Neural crest cell (in vitro differentiated cells): ENCODE measurements around the gene UCHL1. TPM values are rescaled to one million over a fixed set of nuclear protein-coding genes. Genes with fewer than 3 reads are reported as not detected.

Source experiments
- DNase-seq: peaks from one replicate; pipeline ENCODE4 v3.0.0; 2021; ENCODE audit warnings: low read depth, mixed read lengths, low spot score
- H3K27ac Mint-ChIP-seq: one replicate; pipeline ENCODE4 v1.8.0; 2021; ENCODE audit warnings: mild to moderate bottlenecking, mixed read lengths; ENCODE audit not compliant: unreplicated experiment
- H3K27me3 Mint-ChIP-seq: 2 replicates; pipeline ENCODE4 v1.8.0; 2021; ENCODE audit warnings: low read depth, mild to moderate bottlenecking, mixed read lengths
- H3K36me3 Mint-ChIP-seq: 2 replicates; pipeline ENCODE4 v1.8.0; 2021; ENCODE audit warnings: low read depth, mild to moderate bottlenecking, mixed read lengths
- H3K4me1 Mint-ChIP-seq: 2 replicates; pipeline ENCODE4 v1.8.0; 2021; ENCODE audit warnings: mixed read lengths
- H3K4me3 Mint-ChIP-seq: one replicate; pipeline ENCODE4 v1.8.0; 2021; ENCODE audit warnings: mild to moderate bottlenecking, mixed read lengths
- H3K9me3 Mint-ChIP-seq: 2 replicates; pipeline ENCODE4 v1.8.0; 2021; ENCODE audit warnings: mixed read lengths
- CTCF ChIP-seq: fragments of 200-600 bp; sonication (generic); conservative IDR thresholded peaks from 2 replicates; pipeline ENCODE4 v1.5.0; 2021; ENCODE audit warnings: antibody characterized with exemption, mild to moderate bottlenecking
- total RNA-seq: library from RNA; stranded (reverse); gene quantifications from 2 replicates; pipeline ENCODE4 v1.2.1, GENCODE V29; 2021

The UCHL1 gene
- total RNA-seq, 1 donor from 2014 or later, result 285 TPM

- Mint-ChIP-seq H3K9me3 (peaks cover 6% of the 10 kb centered on the region), H3K27ac (no peak overlapping the region), H3K27me3 (no peaks in the 10 kb centered on the region), H3K4me3 (no peak overlapping the region), H3K4me1 (peaks cover 8% of the 10 kb centered on the region), H3K36me3 (no peaks in the 10 kb centered on the region)
- TF ChIP-seq CTCF, result peak; percentile 95
- peak; percentile 53 for DNase-seq
These were observed 24.4 kb downstream of the UCHL1 start for GRCh38 chr4:41281038-41281634.

GRCh38 chr4:41282366-41282765 is 25.6 kb downstream of the UCHL1 start:
- Mint-ChIP-seq H3K4me3 (no peak overlapping the region), H3K27ac (no peak overlapping the region), H3K27me3 (no peaks in the 10 kb centered on the region), H3K9me3 (peaks cover 3% of the 10 kb centered on the region), H3K4me1 (peaks cover 8% of the 10 kb centered on the region), H3K36me3 (no peaks in the 10 kb centered on the region)
- no peak for TF ChIP-seq CTCF
- DNase-seq, result no peak

GRCh38 chr4:41285202-41285863 is 28.6 kb downstream of the UCHL1 start:
- DNase-seq, result no peak

GRCh38 chr4:41285864-41286235 is 29.1 kb downstream of the UCHL1 start:
- no peak overlapping the region for H3K4me3 Mint-ChIP-seq
- H3K36me3 Mint-ChIP-seq, result no peaks in the 10 kb centered on the region
- no peak for TF ChIP-seq CTCF
- H3K9me3 Mint-ChIP-seq, result peaks cover 4% of the 10 kb centered on the region
- no peaks in the 10 kb centered on the region for H3K27me3 Mint-ChIP-seq
- H3K4me1 Mint-ChIP-seq, result peaks cover 8% of the 10 kb centered on the region
- no peak overlapping the region for H3K27ac Mint-ChIP-seq
- DNase-seq, result no peak

More at GRCh38 chr4:41285202-41285863, 28.6 kb downstream of the UCHL1 start:
- Mint-ChIP-seq H3K27ac (no peak overlapping the region), H3K4me1 (peaks cover 8% of the 10 kb centered on the region), H3K36me3 (no peaks in the 10 kb centered on the region), H3K27me3 (no peaks in the 10 kb centered on the region), H3K9me3 (peaks cover 4% of the 10 kb centered on the region), H3K4me3 (no peak overlapping the region)
- TF ChIP-seq CTCF, result no peak

- no peak overlapping the region for H3K4me3 Mint-ChIP-seq
- DNase-seq, result no peak
- no peak overlapping the region for H3K27ac Mint-ChIP-seq
- TF ChIP-seq CTCF, result no peak
- no peaks in the 10 kb centered on the region for H3K27me3 Mint-ChIP-seq
- H3K36me3 Mint-ChIP-seq, result no peaks in the 10 kb centered on the region
- peaks cover 4% of the 10 kb centered on the region for H3K9me3 Mint-ChIP-seq
- peaks cover 3% of the 10 kb centered on the region for H3K4me1 Mint-ChIP-seq
These were observed 30.3 kb downstream of the UCHL1 start for GRCh38 chr4:41287005-41287404.
